Activated T-cell treated with anti-CD3 and anti-CD28 coated beads, Interleukin-2, amount 50 U/mL, for 72 hours (primary cell): ENCODE data around the gene ADAP1. TPM values are rescaled to one million over a fixed set of nuclear protein-coding genes. Genes with fewer than 3 reads are reported as not detected.

Experiments used
- ATAC-seq, 2 donors: fragments of 150-1000 bp; cut with Tn5 transposase; replicated peaks in 1 of 2; 2 replicates each; pipeline ENCODE4 v1.10.0; 2021; ENCODE audit warnings: moderate library complexity in 2 of 2, mild to moderate bottlenecking in 1 of 2
- DNase-seq, 2 donors: peaks; one replicate each; pipeline ENCODE4 v3.0.0; 2021 to 2022; ENCODE audit warnings: mixed read lengths in 1 of 2
- H3K27ac Mint-ChIP-seq: one replicate; pipeline ENCODE4 v1.8.0; 2022; ENCODE audit warnings: mild to moderate bottlenecking, moderate library complexity, mixed read lengths
- H3K27me3 Mint-ChIP-seq: one replicate; pipeline ENCODE4 v1.8.0; 2022; ENCODE audit warnings: low read depth, mixed read lengths
- H3K36me3 Mint-ChIP-seq, 2 donors: one replicate each; pipeline ENCODE4 v1.8.0; 2022; ENCODE audit warnings: mixed read lengths in 2 of 2, mild to moderate bottlenecking in 1 of 2; ENCODE audit not compliant: insufficient read depth in 2 of 2
- H3K4me1 Mint-ChIP-seq: one replicate; pipeline ENCODE4 v1.8.0; 2022; ENCODE audit warnings: low read depth, mixed read lengths
- H3K4me3 Mint-ChIP-seq, 2 donors: one replicate each; pipeline ENCODE4 v1.8.0; 2022; ENCODE audit warnings: mild to moderate bottlenecking in 2 of 2, mixed read lengths in 2 of 2, moderate library complexity in 2 of 2
- H3K9me3 Mint-ChIP-seq, 2 donors: one replicate each; pipeline ENCODE4 v1.8.0; 2022; ENCODE audit warnings: mixed read lengths in 2 of 2
- total RNA-seq, 2 donors: library from RNA; stranded (reverse); gene quantifications; one replicate each; pipeline ENCODE4 v1.2.3, GENCODE V29; 2022

ADAP1 gene
- total RNA-seq, 2 donors from 2014 or later = 11.1 to 29.4 TPM

- Mint-ChIP-seq H3K27ac (no peak overlapping the region), H3K36me3 (peaks cover 12 to 25% of the 10 kb centered on the region in 2 donors), H3K4me3 (no peak overlapping the region), H3K9me3 (no peaks in the 10 kb centered on the region), H3K4me1 (no peaks in the 10 kb centered on the region), H3K27me3 (no peaks in the 10 kb centered on the region)
- ATAC-seq (no peak), DNase-seq (no peak)
These were observed 92.3 kb downstream of the ADAP1 start for GRCh38 chr7:862157-862556.

GRCh38 chr7:861222-861621 lies 93.3 kb downstream of the ADAP1 start:
- no peak overlapping the region for H3K4me3 Mint-ChIP-seq
- no peak for ATAC-seq
- no peaks in the 10 kb centered on the region for H3K4me1 Mint-ChIP-seq
- DNase-seq = no peak
- no peak overlapping the region for H3K27ac Mint-ChIP-seq
- H3K27me3 Mint-ChIP-seq = no peaks in the 10 kb centered on the region
- H3K36me3 Mint-ChIP-seq = peaks cover 11 to 23% of the 10 kb centered on the region in 2 donors
- H3K9me3 Mint-ChIP-seq = no peaks in the 10 kb centered on the region

GRCh38 chr7:860149-860548 lies 94.3 kb downstream of the ADAP1 start:
- no peak for ATAC-seq
- H3K27ac Mint-ChIP-seq = no peak overlapping the region
- no peaks in the 10 kb centered on the region for H3K4me1 Mint-ChIP-seq
- no peaks in the 10 kb centered on the region for H3K9me3 Mint-ChIP-seq
- no peak for DNase-seq
- H3K36me3 Mint-ChIP-seq = peaks cover 7 to 23% of the 10 kb centered on the region in 2 donors
- H3K27me3 Mint-ChIP-seq = no peaks in the 10 kb centered on the region
- no peak overlapping the region for H3K4me3 Mint-ChIP-seq

- no peaks in the 10 kb centered on the region for H3K9me3 Mint-ChIP-seq
- DNase-seq (no peak), ATAC-seq (no peak)
- H3K4me1 Mint-ChIP-seq = no peaks in the 10 kb centered on the region
- no peaks in the 10 kb centered on the region for H3K27me3 Mint-ChIP-seq
- no peak overlapping the region for H3K4me3 Mint-ChIP-seq
- no peak overlapping the region for H3K27ac Mint-ChIP-seq
- peaks cover 7 to 23% of the 10 kb centered on the region in 2 donors for H3K36me3 Mint-ChIP-seq
These were observed 95.0 kb downstream of the ADAP1 start for GRCh38 chr7:859359-860030.

- Mint-ChIP-seq H3K9me3 (no peaks in the 10 kb centered on the region), H3K4me3 (no peak overlapping the region), H3K4me1 (no peaks in the 10 kb centered on the region), H3K27ac (no peak overlapping the region), H3K27me3 (no peaks in the 10 kb centered on the region), H3K36me3 (peaks cover 7 to 27% of the 10 kb centered on the region in 2 donors)
- ATAC-seq = no peak
- no peak for DNase-seq
These were observed 96.8 kb downstream of the ADAP1 start for GRCh38 chr7:857661-858060.

- no peak for ATAC-seq
- Mint-ChIP-seq H3K4me3 (no peak overlapping the region), H3K27ac (no peak overlapping the region), H3K4me1 (no peaks in the 10 kb centered on the region), H3K27me3 (no peaks in the 10 kb centered on the region), H3K36me3 (peaks cover 7 to 24% of the 10 kb centered on the region in 2 donors), H3K9me3 (no peaks in the 10 kb centered on the region)
- DNase-seq = no peak
These were observed 97.9 kb downstream of the ADAP1 start for GRCh38 chr7:856444-857095.

GRCh38 chr7:855686-856369 lies 98.7 kb downstream of the ADAP1 start:
- no peak overlapping the region for H3K27ac Mint-ChIP-seq
- H3K9me3 Mint-ChIP-seq = no peaks in the 10 kb centered on the region
- DNase-seq = no peak
- peaks cover 4 to 18% of the 10 kb centered on the region in 2 donors for H3K36me3 Mint-ChIP-seq
- no peaks in the 10 kb centered on the region for H3K4me1 Mint-ChIP-seq
- ATAC-seq = no peak
- H3K27me3 Mint-ChIP-seq = no peaks in the 10 kb centered on the region
- H3K4me3 Mint-ChIP-seq = no peak overlapping the region

GRCh38 chr7:854118-854775 lies 100.2 kb downstream of the ADAP1 start:
- no peaks in the 10 kb centered on the region for H3K9me3 Mint-ChIP-seq
- H3K4me3 Mint-ChIP-seq = no peak overlapping the region
- H3K27ac Mint-ChIP-seq = no peak overlapping the region
- H3K36me3 Mint-ChIP-seq = peaks cover 0 to 7% of the 10 kb centered on the region in 2 donors
- DNase-seq (no peak), ATAC-seq (no peak)
- no peaks in the 10 kb centered on the region for H3K4me1 Mint-ChIP-seq
- no peaks in the 10 kb centered on the region for H3K27me3 Mint-ChIP-seq

GRCh38 chr7:853366-854117 lies 100.9 kb downstream of the ADAP1 start:
- Mint-ChIP-seq H3K27ac (no peak overlapping the region), H3K4me1 (no peaks in the 10 kb centered on the region), H3K9me3 (no peaks in the 10 kb centered on the region), H3K27me3 (no peaks in the 10 kb centered on the region), H3K4me3 (no peak overlapping the region), H3K36me3 (peaks cover 1 to 10% of the 10 kb centered on the region in 2 donors)
- ATAC-seq = no peak
- no peak for DNase-seq

GRCh38 chr7:851204-851603 lies 103.3 kb downstream of the ADAP1 start:
- no peak for DNase-seq
- H3K27me3 Mint-ChIP-seq = no peaks in the 10 kb centered on the region
- no peak overlapping the region for H3K4me3 Mint-ChIP-seq
- no peak overlapping the region for H3K27ac Mint-ChIP-seq
- H3K9me3 Mint-ChIP-seq = no peaks in the 10 kb centered on the region
- no peaks in the 10 kb centered on the region for H3K4me1 Mint-ChIP-seq
- no peak for ATAC-seq
- H3K36me3 Mint-ChIP-seq = peaks cover 1 to 14% of the 10 kb centered on the region in 2 donors

- Mint-ChIP-seq H3K9me3 (no peaks in the 10 kb centered on the region), H3K27ac (no peak overlapping the region), H3K4me3 (no peak overlapping the region), H3K4me1 (no peaks in the 10 kb centered on the region), H3K27me3 (no peaks in the 10 kb centered on the region), H3K36me3 (peaks cover 1 to 14% of the 10 kb centered on the region in 2 donors)
- ATAC-seq (no peak), DNase-seq (no peak)
These were observed 104.7 kb downstream of the ADAP1 start for GRCh38 chr7:849781-850180.

GRCh38 chr7:849145-849544 lies 105.3 kb downstream of the ADAP1 start:
- H3K4me3 Mint-ChIP-seq = no peak overlapping the region
- DNase-seq (no peak), ATAC-seq (no peak)
- H3K27ac Mint-ChIP-seq = no peak overlapping the region
- H3K36me3 Mint-ChIP-seq = peaks cover 1 to 14% of the 10 kb centered on the region in 2 donors
- no peaks in the 10 kb centered on the region for H3K27me3 Mint-ChIP-seq
- H3K9me3 Mint-ChIP-seq = no peaks in the 10 kb centered on the region
- no peaks in the 10 kb centered on the region for H3K4me1 Mint-ChIP-seq
